Smooth muscle cell of the brain vasculature (primary cell): ENCODE results near the gene SLC10A7.

Source experiments
- DNase-seq: peaks from one replicate; pipeline ENCODE4 v3.0.0-alpha.2; 2012; ENCODE audit warnings: low read depth, low spot score

Gene SLC10A7

DNA sequence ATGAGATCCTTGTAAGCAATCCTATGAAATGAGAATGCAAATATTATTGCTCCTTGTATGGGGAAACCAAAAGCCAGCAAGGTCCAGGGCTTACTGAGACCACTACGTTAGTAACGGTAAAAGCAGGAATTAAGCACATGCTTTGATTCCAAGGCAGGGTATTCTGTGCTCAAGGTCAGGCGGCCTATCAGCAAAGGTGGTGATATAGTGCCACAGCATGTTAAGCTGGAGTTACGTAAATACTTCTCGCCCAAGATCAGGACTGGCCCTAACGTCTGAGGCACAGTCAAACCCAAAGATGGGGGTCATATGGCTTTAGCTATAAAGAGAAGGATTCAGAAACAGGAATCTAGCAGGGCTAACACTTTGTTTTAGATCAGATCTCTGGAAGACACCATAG lies 27.6 kb downstream of the SLC10A7 start:
- no peak for DNase-seq

- DNase-seq = no peak
These were observed 31.6 kb downstream of the SLC10A7 start for GRCh38 chr4:146490106-146490505.

DNA sequence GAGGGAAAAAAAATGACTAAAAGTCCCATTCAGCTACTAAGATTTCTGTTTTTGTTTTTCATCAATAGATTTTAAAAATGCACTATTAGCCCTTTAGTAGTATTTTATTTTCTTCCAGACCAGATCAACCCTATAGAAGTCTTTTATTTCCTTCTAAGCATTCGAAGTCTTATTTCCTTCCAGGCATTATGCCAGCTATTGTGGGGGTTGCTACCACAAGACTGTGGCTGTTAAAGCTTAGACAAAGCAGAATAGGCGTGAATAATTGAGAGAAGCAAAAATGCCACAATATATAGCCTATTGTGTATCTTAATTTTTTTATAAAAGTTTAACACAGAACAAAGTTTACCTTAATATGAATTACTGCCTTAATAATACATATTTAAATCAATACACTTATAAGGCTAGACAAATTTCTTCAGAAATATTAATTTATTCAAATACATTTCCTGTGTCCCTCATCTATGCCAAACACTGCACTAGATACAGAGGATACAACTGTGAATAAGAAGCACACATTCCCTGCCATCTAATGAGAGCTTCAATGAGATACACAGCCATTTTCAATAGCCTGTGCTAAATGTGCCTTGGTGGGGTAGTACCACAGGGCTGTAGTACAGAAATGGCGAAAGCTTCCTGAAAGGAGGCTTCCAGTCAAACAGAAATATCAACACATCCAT lies 33.1 kb downstream of the SLC10A7 start:
- DNase-seq = no peak

- no peak for DNase-seq
These were observed 35.2 kb downstream of the SLC10A7 start for GRCh38 chr4:146486565-146486964.

DNA sequence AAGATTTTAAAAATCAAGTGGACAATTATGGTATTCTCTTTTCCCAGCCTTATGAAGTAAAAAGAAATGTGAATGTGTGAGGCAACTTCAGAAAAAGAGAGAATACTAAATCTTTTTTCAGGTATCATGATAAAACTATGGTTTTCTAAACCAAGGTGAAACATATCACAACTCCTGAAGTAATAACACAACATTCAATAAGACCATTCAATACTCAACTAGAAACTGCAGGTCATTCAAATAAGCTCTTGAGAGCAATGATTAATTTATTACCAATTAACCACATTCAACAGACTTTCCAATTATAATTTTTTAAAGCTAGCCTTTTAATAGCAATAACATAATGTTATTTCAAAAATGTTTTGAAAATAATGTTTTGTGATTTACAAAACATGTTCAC lies 35.8 kb downstream of the SLC10A7 start:
- DNase-seq = no peak

DNA sequence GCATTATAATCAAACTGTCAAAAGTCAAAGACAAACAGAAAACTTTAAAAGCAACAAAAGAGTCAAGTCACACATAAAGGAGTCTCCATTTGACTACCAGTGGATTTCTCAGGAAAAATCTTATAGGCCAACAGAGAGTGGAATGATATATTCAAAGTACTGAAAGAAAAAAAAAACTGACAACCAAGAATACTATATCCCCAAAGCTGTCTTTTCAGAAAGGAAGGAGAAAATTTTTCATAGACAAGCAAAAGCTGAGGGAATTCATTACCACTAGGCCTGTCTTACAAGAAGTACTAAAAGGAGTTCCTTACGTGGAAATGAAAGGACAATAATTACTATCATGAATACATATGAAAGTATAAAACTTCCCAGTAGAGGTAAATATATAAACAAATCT lies 39.0 kb downstream of the SLC10A7 start:
- DNase-seq = no peak

GRCh38 chr4:146481246-146481645 lies 40.5 kb downstream of the SLC10A7 start:
- no peak for DNase-seq

DNA sequence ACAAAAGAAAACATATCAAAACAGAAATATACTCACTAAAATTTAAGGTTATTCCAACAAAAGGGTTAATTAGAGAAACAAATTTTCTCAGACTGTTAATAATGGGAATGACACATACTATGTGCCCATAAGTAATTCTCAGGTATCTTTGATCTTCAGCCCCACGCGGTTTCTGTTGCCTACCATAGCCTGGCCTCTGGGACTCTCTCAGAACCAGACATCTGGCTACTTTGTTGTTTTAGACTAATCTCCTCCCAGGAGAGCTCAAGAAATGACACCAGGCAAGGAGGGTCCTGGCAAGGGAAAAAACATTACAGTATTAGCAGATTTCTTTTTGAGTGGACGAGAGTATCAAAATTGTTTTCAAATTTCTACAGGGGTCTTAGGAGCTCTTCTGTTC lies 43.7 kb downstream of the SLC10A7 start:
- no peak for DNase-seq

GRCh38 chr4:146477054-146477453 lies 44.7 kb downstream of the SLC10A7 start:
- DNase-seq = no peak

DNA sequence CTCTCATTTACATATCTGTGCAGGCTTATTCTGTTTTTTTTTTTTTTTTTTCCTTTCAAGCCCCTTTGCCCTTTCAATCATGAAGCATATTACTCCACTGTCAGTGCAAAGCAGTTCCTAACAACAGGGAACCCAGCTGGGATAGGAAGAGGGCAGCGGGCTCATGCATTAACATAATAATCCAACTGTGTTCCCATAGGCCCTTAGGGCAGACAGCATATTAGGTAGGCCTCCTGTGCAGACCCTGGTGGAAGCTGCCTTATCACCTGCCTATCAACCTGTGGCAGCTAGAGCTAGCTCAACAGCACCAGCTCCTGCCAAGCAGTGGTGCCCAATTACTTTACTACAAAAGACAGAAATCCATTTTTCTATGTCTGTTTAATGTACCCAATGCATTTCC lies 49.3 kb downstream of the SLC10A7 start:
- DNase-seq = no peak

GRCh38 chr4:146470604-146471003 lies 51.1 kb downstream of the SLC10A7 start:
- no peak for DNase-seq

DNA sequence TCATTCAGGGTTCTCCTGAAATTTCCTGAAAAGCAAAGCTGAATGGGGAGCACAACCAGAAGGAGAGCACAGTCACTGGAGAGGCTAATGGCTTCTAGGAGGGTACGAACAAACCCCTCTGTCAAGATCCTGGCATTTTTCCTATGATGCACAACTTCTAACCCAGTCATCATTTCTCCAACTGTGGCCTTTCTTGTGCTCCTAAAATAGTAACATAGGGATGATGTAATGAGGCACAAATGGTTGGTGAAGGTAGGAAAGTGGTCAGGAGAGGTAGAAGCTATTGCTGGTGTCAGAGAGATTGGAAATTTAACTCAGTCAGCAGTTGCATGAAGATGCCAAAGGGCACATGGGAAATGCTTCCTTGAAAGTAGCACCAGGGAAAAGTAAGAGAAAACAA lies 52.7 kb downstream of the SLC10A7 start:
- DNase-seq = no peak

DNA sequence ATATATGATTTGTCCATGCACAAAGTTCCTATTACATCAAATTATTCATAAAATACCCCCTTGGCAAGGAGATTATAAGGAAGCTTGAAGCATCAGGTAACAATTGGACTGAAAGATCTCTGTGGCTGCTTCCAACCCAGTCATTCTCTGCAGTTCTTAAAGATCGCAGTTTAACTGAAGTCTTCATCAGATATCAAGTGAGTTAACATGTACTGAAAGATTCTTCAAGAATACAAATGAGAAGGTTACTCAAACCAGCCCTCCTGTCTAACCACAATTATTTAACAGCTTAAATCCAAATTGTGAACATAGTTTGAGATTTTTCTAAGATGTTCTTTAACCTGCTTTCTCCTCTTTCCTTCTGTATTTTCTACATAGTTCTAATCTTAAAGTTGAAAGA lies 56.1 kb downstream of the SLC10A7 start:
- no peak for DNase-seq

- DNase-seq = no peak
These were observed 59.5 kb downstream of the SLC10A7 start for GRCh38 chr4:146462251-146462650.

DNA sequence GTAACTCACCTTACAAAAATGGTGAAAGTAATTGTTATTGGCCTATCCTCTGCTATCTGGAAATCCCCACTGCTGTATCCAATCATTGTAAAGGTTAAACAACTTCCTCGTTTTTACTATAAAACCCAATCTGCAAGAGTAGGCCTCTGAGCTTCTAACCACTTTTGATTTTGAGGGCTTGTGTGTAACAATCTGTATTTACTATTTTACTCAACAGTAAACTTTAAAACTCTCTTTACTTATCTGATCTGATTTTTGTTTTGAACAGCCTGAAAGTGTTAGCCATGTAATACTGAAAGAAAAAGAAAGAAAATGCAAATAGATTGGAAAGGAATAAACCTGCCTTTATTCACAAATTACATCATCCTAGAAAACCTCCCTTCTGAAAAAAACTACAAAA lies 63.1 kb downstream of the SLC10A7 start:
- no peak for DNase-seq

DNA sequence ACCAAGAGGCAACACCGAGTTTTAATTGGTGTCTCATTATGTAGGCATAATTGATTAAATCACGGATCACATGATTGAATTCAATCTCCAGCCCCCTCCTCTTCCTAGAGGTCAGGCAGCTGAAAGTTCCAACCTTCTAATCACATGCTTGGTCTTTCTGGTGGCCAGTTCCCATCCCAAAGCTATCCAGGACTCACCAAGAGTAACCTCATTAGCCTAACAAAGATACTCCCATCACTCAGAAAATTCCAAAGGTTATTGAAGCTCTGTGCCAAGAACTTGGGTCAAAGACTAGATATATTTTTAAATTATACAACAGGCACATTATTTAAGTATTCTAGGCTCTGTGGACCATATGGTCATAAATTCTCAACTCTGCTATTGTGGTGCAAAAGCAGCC lies 65.1 kb downstream of the SLC10A7 start:
- no peak for DNase-seq

GRCh38 chr4:146453181-146453807 lies 68.4 kb downstream of the SLC10A7 start:
- no peak for DNase-seq

- no peak for DNase-seq
These were observed 71.2 kb downstream of the SLC10A7 start for GRCh38 chr4:146450524-146450923.

- DNase-seq = no peak
These were observed 75.2 kb downstream of the SLC10A7 start for GRCh38 chr4:146446555-146446954.

DNA sequence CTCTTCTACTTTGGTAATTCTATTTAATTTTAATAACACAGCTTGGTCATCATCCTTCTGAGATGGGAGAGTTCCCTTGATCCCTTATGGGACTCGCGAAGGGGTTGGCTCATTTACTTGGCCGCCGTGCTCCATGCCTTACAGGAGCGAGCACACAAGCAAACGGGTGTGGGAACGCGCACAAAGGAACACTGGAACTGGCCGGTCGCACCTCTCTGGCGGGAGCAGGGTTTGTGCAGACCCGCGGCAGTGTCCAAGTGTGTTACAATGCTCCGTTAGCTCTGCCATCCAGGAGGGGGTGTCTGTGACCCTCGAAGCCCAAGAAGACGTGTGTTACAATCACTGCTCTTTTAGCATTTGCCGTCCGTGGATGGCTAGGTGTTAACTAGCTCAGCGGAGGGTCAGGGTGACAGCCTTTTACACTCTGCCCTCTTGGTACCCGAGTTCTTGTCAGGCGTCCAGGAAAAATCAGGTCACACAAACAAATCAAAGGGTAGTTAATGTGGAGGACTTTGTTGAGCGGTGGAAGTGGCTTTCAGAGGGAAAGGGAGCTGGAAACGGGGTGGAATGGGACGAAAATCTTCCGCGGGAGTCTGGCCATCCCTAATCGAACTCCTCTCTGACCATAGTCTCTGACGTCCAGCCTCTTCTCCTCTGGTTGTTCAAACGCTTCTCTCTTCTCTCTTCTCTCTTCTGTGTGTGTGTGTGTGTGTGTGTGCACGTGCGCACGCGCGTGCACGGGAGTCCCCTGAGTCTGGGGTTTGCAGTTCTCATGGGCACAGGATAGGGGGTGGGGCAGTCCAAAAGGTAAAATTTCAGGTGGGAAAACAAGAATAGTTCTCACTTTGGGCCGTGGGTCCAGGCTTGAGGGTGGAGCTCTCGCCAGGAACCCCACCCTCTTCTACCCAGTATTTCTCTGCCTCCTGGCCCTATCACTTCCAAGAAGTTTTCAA lies 76.3 kb downstream of the SLC10A7 start:
- DNase-seq = no peak

DNA sequence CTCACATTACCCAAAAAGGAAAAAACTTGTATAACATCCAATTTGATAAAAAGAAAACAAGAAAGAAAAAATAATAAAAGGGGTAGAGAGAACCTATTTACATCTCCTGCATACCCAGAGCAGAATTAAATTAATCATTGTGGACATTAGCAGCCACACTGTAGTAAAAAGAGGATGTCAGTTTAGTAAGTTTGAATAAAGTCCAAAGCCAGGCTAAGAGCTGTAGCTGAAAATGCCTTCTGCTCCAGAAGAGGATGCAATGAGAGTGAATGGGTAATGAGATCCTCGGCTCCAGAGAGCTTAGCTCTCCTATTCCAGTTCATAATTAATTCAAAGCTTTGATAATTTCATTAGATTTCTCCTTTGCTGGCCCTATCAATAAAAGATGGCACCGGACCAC lies 78.2 kb downstream of the SLC10A7 start:
- DNase-seq = no peak

- no peak for DNase-seq
These were observed 78.9 kb downstream of the SLC10A7 start for GRCh38 chr4:146442801-146443200.

DNA sequence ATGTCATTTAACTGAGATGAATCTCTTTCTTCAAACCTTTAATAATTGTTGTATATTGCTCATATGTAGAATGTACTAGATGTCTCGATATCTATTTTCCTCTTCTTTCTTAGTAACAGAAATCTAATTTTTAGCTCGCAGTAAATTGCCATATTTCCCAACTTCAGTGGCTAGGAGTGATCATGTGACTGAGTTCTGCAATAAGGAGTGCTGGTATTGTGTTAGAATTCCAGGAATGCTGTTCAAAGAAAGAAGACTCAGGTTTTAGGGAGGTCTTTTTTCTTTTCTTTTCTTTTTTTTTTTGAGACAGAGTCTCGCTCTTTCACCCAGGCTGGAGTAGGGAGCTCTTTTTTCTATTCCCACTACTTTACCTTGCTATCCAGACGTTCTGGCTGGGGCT lies 81.7 kb downstream of the SLC10A7 start:
- DNase-seq = no peak
